T-helper 22 cell (primary cell): Measurements from ENCODE around the gene BAK1.
"Not testable (repeated sequence)": the region's sequence is repeated elsewhere in the genome, so short reads cannot be mapped to it uniquely, and the experiment has no call there.

ENCODE experiments used
- DNase-seq: peaks from one replicate; pipeline ENCODE4 v3.0.0-alpha.2; 2020; ENCODE audit warnings: low read depth

Gene BAK1

DNA sequence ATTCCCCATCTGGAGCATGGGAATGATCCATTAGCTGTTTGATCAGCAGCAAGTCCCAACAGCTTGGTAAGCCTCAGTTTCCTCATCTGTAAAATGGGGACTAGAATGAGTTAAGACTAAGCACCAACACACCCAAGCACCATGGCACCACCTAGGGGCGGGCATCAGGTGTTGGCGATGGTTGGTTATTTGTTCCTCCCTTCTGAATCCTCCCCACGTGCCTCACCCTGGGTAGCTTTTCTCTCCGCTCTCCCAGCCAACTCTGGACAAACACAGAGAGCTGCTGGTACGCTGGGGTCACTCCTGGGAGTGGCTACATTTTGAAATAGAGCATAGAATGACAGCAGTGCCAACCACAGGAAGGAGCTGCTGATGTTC lies 27.7 kb upstream of the BAK1 start:
- DNase-seq: no peak

DNA sequence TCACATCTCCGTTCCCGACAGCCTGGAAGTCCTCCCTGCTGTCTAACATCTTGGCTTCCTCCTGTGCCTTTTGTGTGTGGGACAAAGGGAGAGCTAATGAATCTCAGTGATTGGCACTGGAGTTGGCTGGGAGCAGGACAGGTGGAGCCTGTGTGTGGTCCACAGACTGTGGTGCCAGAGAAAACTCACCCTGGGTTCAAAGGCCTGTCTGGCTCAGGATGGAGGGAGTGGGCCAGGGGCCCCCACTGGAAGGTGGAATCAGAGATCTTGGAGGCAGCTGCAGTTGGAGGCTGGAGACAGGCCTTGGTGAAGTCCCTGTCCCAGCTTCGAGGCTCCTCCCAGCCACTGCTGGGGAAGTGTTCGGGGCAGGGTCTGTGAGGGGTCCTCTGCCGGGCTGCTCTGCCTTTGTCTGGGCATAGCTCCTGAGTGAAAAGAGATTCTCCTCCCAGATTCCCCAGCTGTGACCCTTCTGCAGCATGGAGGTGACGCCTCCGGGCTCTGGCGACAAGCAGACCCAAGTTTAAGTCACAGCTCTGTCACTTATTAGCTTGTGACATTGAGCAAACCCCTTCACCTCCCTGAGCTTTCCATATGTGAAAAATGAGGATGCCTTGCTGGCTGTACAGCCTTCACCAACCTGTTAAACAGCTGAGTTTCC lies 27.2 kb upstream of the BAK1 start:
- DNase-seq: no peak

DNA sequence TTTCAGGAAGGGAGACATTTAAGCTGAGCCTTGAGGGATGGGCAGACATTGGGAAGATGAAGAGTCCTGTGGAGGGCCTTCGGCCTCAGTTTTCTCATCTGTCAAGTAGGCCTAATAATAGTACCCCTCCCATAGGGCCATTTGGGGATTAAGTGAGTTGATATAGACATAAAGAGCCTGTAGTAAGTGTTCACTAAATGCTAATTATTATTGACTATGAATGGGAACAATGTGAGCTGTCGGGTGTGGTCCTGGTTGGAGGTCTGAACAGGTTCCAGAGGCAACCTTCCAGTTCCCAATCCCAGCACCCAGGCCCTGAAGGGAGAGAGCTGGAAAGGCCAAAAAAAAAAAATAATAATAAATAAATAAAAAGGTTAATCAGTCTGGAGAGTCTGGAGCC lies 26.6 kb upstream of the BAK1 start:
- no peak for DNase-seq

DNA sequence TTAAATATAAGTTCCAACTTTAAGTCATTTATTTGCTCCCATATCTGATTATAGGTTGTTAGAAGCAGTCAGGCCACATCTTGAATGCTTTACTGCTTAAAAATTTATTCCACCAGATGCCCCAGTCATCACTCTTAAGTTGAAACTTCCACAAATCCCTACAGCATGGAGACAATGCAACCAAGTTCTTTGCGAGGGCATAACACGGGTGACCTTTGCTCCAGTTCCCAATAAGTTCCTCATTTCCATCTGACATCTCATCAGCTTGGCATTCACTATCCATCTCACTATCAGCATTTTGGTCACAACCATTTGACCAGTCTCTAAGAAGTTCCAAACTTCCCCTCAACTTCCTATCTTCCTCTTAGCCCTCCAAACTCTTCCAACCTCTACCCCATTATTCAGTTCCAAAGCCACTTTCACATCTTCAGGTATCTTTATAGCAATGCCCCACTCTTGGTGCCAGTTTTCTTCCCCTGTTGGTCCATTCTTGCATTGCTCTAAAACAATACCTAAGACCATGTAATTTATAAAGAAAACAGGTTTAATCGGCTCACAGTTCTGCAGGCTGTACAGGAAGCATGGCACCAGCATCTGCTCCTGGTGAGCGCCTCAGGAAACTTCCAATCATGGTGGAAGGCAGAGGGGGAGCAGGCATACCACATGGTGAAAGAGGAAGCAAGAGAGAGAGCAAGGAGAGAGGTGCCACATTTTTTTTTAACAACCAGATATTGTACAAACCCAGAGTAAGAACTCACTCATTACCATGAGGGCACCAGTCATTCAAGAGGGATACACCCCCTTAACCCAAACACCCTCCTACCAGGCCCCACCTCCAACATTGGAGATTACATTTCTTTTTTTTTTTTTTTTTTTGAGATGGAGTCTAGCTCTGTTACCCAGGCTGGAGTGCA lies 25.1 kb upstream of the BAK1 start:
- DNase-seq: no peak

DNA sequence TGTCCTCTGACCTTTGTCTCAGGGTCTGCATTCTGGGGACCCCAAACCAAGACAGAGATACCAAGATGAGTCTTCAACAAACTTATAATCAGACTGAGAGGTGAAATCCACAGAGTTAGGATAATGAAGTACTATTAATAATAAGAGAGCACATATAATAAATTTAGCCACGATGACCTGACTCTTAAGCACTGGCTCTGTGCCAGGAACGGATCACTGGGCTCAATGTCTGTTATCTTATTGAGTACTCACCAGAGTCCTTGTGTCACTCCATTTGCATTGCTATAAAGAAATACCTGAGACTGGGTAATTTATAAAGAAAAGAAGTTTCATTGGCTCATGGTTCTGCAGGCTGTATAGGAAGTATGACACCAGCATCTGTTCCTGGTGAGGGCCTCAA lies 22.1 kb upstream of the BAK1 start:
- no peak for DNase-seq

DNA sequence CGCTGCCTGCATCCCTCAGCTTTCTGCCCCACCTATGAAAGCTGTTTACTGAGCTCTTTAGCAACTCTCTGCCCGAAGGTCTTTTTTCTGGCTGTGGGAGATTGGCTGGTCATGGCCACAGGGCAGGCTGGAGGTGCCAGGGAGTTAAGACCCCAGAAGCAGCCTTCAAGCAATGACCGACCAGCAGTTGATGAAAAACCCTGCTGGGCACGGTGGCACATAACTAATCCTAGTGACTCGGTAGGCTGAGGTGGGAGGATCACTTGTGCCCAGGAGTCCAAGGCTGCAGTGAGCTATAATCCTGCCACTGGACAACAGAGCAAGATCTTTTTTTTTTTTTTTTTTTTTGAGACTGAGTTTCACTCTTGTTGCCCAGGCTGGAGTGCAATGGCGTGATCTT lies 20.7 kb upstream of the BAK1 start:
- no peak for DNase-seq

DNA sequence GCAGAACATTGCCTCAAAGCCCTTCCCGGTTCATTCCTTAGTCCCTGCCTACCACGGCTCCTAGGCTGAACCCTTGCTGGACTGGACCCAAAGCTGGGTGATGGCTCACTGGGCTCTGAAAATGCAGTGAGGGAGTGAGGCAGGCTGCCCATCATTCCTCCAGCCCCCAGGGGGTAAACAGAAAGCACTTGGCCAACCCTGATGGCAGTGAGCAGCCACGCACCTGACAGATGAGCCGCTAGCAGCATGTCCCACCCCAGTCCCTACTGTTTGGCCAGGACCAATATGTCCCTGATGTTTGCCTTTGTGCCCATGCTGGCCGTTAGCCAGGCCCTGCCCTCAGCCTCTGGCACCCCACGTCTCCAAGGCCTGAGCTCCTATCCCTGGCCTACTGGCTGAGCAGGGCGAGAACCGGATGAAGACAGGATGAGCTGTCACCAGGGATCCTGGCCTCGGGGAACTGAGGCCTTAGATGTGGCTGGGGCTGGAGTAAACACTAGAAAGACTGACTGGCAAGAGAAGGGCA lies 19.4 kb upstream of the BAK1 start:
- DNase-seq: no peak

DNA sequence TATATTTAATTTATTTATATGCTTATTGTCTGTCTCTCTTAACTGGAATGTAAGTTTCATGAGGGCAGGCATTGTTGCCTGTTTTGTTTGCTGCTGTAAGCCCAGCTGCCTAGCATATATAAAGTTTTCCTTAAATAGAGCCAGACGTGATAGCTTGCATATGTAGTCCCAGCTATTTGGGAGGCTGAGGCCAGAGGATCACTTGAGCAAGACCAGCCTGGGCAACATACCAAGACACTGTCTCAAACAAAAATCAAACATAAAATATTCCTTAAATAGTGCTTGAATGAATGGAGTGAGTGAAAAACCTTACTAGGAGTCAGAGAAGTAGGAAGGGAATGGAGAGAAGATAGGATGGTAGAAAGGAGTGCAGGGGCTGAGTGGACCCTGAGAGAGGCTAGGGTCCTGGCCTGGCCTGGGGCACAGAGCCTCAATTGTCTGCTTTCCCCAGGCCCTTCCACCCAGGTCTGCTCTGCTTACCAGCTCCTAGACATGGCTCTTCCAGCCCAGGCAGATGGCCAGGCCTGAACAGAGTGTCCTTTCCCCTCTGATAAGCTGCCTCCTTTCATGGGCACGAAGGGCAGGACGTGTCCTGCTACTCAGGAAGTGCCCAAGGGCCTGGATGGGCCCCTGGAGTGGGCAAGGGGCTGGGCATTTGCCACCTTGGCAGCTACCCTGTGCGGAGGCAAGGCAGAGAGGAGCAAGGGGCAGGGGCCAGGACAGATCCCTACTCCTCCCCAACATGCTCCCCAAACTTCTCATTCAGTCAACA lies 17.7 kb upstream of the BAK1 start:
- no peak for DNase-seq

DNA sequence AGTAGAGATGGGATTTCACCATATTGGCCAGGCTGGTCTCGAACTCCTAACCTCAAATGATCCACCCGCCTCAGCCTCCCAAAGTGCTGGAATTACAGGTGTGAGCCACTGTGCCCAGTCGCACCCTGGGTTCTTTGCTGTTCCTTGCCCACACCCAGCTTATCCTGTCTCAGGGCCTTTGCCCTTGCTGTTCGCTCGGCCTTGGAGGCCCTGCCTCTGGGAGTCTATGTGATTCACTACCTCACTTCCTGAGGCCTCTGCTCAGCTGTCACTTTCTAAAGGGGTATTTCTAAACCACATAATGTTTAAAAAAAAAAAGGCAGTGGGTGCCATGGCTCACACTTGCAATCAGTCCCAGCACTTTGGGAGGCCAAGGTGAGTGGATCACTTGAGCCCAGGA lies 16.8 kb upstream of the BAK1 start:
- DNase-seq: not testable (repeated sequence)

DNA sequence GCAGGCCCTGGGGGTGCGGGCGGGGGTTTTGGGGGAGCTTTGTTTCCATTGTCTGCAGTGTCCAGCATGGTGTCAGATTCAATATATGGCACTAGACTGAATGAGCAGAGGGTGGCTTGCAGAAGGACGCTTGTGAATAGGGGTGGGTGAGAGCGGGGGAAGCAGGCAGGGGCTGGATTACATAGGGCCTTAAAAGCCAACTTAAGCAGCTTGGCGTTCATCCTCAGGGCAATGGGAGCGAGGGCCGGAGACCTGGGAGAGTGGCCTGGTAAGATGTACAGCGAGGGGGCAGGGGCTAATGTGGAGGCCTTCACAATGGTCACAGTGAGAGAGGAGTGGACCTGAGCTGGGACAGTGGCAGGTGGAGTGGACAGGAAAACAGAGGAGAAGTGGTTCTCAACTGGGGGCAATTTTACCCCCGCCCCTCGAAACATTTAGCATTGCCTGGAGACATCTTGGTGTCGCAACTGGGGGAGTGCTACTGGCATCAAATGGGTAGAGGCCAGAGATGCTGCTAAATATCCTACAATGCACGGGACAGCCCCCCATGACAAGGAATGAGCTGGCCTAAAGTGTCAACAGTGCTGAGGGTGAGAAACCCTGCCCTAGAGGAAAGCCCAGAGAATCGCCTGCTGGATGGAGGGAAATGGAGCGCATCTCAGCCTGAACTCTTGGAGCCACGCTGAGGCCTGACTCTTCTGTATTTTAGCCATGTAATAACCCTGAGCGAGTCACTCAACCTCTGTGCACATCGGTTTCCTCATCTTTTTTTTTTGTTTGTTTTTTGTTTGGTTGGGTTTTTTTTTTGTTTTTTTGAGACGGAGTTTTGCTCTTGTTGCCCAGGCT lies 15.1 kb upstream of the BAK1 start:
- no peak for DNase-seq

DNA sequence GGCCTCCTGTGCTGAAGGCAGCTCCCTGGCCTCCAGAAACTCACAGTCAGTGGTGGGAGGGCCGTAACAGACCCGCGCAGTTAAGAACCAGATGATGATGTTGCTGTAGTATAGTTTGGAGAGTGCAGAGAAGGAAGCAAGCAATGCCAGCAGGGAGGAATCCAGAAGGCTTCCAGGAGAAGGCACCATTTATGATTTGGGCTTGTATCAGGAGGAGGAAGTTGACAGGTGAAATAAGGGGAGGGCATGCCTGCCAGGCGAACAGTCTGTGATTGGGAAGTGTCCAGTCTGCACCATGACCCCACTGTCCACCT lies 13.3 kb upstream of the BAK1 start:
- no peak for DNase-seq

DNA sequence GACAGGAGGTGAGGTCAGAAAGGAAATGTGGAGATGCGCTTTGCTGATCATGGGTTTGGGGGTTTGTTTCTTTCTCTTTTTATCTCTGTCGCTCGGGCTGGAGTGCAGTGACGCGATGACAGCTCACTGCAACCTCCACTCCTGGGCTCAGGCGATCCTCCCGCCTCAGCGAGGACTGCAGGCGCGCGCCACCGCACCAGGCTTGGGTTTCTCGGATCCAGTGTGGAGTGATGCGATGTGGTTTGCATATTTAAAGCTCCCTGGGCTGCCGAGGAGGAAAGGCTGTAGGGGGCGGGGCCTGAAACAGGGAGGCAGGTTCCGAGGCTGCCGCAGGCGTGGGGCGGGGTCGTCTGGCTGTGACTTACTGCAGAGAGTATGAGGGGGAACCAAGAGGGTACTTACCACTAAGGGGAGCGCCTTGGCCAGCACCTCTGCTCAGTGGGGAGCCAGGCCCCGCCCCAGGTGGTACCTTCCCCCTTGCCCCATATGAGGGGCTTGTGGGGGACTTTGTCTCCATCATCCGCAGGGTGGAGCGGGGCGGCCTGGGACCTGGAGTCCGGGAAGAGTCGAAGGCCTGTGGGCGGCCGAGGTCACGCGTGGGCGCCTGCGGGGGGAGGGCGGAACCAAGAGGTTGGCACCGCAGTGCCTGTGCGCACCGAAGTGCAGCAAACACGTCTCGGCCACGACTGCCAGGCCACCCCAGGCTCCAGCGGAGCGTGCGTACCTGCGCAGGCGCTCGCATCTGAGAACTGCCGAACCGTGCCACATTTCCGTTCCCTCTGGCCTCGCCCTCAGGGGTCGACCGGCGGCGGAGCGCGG lies 12.7 kb upstream of the BAK1 start:
- no peak for DNase-seq

DNA sequence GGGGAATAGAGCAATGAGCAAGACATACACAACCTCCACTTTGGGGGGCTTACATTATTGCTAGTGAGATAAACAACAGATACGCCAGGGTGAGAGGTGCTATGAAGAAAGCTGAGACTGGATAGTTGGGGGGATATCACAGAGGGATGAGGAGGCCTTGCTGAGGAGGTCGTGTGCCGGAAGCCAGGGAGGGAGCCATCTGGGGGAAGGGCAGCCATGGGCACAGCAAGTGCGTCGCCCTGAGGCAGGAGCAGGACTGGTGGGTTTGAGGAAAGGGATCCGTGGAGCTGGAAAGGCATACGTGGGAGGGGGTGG lies 12.2 kb upstream of the BAK1 start:
- DNase-seq: no peak

DNA sequence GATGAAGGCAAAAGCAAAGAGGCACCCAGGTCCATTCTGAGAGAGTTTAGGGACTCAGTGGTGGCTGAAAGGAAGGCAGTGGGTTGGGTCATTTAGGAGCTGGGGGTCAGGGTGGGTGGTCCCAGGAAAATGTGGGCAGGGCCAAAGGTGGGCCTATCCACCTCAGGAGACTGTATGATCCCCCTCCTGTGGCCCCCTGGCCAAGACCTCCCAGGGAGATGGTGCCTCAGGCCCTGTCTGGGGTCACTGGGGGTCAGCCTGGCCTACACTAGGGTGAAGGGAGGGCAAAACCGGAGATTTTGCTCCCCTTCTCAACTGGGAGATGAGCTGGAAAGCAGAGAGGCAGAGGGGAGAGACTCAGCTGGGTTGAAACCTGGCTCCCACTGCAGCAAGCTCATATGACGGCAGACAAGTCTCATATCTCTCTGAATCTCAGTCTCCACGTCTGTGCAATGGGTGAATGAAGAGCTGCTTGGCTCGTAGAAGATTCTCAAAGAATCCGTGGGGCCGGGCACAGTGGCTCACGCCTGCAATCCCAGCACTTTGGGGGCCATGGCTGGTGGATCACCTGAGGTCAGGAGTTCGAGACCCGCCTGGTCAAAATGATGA lies 11.5 kb upstream of the BAK1 start:
- no peak for DNase-seq

DNA sequence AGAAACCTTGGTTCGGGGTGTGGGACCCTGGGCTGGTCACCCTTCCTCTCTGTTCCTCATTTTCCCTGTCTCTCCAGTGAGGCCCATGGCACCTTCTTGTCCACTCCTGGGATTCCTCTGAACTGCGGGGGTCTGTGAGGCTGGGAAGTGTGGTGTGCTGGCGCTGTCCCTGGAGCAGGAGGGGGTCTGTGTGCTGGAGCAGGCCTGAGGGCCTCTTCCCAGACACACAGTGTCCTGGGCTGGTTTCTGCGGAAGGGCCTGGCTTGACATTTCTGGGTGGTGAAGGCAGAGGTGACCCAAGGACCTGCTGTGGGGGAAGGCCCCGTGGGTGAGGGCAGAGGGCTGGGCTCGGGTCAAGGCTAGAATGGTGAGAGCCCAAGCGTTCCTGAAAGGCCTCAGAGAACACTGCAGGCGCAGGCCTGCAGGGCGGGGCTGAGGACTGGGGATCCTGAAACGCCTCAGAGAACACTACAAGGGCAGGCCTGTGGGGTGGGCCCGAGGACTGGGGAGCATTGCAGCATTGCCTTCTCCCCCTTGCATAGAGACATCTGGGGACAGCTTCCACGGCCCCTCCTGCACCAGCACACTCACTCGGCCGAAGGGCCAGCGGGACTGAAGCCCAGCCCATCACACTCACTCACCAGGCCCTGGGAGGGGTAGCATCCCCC lies 10.6 kb upstream of the BAK1 start:
- no peak for DNase-seq

DNA sequence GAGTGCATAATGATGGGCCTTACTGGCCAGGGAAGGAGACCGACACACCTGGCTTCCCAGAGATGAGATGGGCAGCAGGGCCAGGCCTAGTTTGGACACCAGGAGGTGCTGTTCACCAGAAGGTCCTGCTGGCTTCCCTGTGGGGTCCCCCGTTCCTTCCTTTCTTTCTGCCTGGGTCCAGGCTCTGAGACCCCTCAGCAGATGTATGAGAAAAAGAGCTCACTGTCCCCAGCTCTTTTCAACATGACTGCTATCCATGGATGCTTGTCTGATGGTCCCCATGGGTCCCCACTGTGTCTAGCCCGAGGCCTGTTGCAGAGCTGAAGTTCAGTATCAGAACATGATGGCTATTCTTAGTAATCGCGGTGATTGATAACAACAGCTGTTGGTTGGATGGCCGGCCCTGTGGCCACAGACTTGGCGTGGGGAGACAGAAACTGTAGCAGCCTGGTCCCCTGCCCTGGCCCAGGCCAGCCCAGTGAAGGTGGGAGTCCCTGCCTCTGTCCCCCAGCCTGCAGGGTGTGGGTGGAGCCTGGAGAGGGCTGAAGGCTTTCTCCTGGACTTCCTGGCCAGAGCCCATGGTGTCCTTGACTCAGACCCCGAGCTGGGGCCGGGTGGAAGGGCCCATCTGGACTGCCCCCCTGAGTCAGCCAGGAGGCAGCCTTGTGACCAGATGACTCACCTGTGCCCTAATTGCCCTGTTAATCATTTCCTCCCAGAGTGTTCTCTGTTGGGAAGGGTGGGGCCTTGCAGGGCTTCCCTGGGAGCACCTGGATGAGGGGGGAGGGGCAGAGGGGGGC lies 9.9 kb upstream of the BAK1 start:
- no peak for DNase-seq

DNA sequence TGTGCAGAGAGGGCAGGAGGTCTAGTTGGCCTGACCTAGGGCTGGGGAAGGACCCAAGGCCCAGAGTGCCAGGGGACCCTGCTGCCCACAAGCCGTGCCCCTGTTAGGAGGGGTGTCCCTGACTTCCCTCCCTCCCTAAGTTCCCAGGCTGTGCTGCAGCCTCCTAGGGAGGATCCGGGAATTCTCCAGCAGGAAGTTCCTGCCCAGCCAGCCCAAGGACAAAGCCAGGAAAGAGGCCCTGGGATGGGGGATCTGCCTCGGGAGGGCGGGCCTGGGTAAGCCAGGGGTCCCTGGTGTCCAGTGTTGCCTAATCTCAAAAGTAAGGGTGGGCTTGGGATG lies 9.3 kb upstream of the BAK1 start:
- DNase-seq: no peak

DNA sequence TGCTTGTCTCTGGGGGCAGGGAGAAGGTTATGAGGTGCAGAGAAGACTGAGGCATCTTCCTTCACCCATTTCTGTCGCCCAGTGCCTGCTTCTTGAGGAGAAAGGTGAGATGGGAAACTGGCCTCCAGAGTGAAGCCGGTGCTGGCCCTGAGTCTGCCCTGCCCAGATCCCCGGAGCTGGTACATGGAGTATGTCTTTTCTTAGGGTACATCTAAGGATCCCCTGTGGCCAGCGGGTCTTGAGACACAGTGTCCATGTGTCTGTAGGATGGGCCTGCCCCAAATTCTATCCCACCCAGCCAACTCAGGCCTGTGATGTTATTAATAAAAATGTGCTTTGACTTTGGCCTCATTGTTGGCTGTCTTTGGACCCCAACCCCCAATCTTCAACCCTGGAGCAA lies 8.8 kb upstream of the BAK1 start:
- DNase-seq: no peak

DNA sequence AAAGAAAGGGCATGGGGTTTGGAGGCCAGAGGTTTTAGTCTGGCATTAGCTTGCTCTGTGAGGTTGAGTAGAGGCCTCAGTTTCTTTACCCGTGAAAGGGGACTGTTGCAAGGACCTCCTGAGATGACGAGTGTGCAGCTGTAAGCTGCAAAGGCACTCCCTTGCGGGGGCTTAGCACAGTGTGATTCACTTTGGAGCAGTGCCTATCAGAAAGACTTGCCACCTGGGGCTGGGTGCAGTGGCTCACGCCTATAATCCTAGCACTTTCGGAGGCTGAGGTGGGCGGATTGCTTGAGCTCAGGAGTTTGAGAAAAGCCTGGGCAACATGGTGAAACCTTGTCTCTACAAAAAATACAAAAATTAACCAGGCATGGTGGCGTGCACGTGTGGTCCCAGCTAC lies 7.5 kb upstream of the BAK1 start:
- no peak for DNase-seq
